Transverse colon (tissue), 4 donors: ENCODE data around the gene ICAM3. TPM values are rescaled to one million over a fixed set of nuclear protein-coding genes. Genes with fewer than 3 reads are reported as not detected.

Experiments
- DNase-seq: peaks from one replicate; pipeline ENCODE4 v3.0.0-alpha.2; 2019
- H3K27ac ChIP-seq, 4 donors: fragments of 200-600 bp; sonication (generic); 2 replicates each; pipeline ENCODE4 v1.5.1; 2016 to 2018; ENCODE audit warnings: inconsistent platforms in 4 of 4
- H3K27me3 ChIP-seq: fragments of 200-600 bp; sonication (generic); 2 replicates; pipeline ENCODE4 v1.5.1; 2017; ENCODE audit warnings: inconsistent platforms
- H3K36me3 ChIP-seq, 4 donors: fragments of 200-600 bp; sonication (generic); 2 replicates each; pipeline ENCODE4 v1.5.1; 2017 to 2019; ENCODE audit warnings: inconsistent platforms in 4 of 4
- H3K4me1 ChIP-seq, 4 donors: fragments of 200-600 bp; sonication (generic); 2 replicates each; pipeline ENCODE4 v1.5.1; 2017 to 2020; ENCODE audit warnings: inconsistent platforms in 4 of 4
- H3K4me3 ChIP-seq, 4 donors: fragments of 200-600 bp; sonication (generic); 1 replicate in 1 of 4; 2 replicates in 3 of 4; pipeline versions ENCODE4 v1.5.1 to v1.6.1; 2017 to 2019; ENCODE audit warnings: inconsistent platforms in 4 of 4
- H3K9me3 ChIP-seq, 2 donors: fragments of 200-600 bp; sonication (generic); 2 replicates each; pipeline ENCODE4 v1.5.1; 2017 to 2019; ENCODE audit warnings: inconsistent platforms in 2 of 2
- EP300 ChIP-seq: sonication (generic); formaldehyde crosslinking; IDR thresholded peaks from one replicate; pipeline ENCODE4 v1.6.1; 2017; ENCODE audit warnings: antibody characterized with exemption, low read depth
- POLR2A ChIP-seq: fragments of 450-650 bp; IDR thresholded peaks from one replicate; pipeline ENCODE4 v1.6.1; 2016; ENCODE audit warnings: antibody characterized with exemption, mild to moderate bottlenecking, moderate library complexity
- POLR2AphosphoS5 ChIP-seq, 3 donors: sonication (generic); formaldehyde crosslinking; IDR thresholded peaks; one replicate each; pipeline ENCODE4 v1.6.1; 2016; ENCODE audit warnings: antibody characterized with exemption in 3 of 3
- WGBS, 2 donors: methylation state at CpG; one replicate each; pipeline ENCODE4 v1.1.5; 2018; ENCODE audit warnings: low coverage in 1 of 2; 5-methylcytosine and 5-hydroxymethylcytosine counted together
- in situ Hi-C, 4 donors: fragments of 200-750 bp; cut with MboI; loops; one replicate each; pipeline versions ENCODE4 v1.15.0 to v1.15.1; 2017; ENCODE audit warnings: low sequenced_read_pairs in 3 of 4, low pct_ligation_motif_present in 1 of 4, low pct_unique_long_range_greater_than_20kb in 1 of 4
- intact Hi-C: fragments of 100-400 bp; cut with DNase I; formaldehyde crosslinking; loops from one replicate; pipeline ENCODE4 v1.15.1; 2023; ENCODE audit warnings: low total_unique reads
- total RNA-seq, 4 donors: library from RNA; depleted of rRNA; stranded (reverse); fragments of >200 nt; gene quantifications; one replicate each; pipeline ENCODE4 v1.1.0, GENCODE V29; 2016
- TF ChIP-seq, protein P1 (sequence below), 5 experiments: fragments of 200-600 bp in 3 of 5; fragments of 450-650 bp in 2 of 5; sonication (generic) in 3 of 5; IDR thresholded peaks; 1 replicate in 2 of 5; 2 replicates in 3 of 5; pipeline ENCODE4 v1.5.1; 2016 to 2017; ENCODE audit warnings: antibody characterized with exemption in 5 of 5, inconsistent platforms in 3 of 5, mild to moderate bottlenecking in 2 of 5, moderate library complexity in 1 of 5

Gene ICAM3
- total RNA-seq, 4 donors from 2014 or later, result 2.6 to 17.5 (median 8.6) TPM

DNA sequence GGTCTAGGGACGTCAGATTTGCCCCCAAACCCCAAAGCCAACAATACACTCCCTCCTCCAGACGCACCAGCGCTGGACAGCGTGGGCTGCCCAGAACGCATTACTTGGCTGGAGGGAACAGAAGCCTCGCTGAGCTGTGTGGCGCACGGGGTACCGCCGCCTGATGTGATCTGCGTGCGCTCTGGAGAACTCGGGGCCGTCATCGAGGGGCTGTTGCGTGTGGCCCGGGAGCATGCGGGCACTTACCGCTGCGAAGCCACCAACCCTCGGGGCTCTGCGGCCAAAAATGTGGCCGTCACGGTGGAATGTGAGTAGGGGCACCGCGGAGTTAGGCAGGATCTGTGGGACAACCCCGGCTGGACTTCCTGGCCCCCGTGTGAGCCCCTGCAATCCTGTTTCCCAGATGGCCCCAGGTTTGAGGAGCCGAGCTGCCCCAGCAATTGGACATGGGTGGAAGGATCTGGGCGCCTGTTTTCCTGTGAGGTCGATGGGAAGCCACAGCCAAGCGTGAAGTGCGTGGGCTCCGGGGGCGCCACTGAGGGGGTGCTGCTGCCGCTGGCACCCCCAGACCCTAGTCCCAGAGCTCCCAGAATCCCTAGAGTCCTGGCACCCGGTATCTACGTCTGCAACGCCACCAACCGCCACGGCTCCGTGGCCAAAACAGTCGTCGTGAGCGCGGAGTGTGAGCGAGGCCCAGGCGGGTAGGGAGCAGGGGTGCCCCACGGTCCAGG lies 45.6 kb downstream of the ICAM3 start:
- in situ Hi-C loops, result no loop called here
- DNase-seq, result no peak
- Histone ChIP-seq H3K9me3 (no peaks in the 10 kb centered on the region), H3K4me3 (no peak overlapping the region), H3K27me3 (peaks cover 95% of the 10 kb centered on the region), H3K27ac (no peak overlapping the region), H3K36me3 (no peaks in the 10 kb centered on the region), H3K4me1 (peaks cover 44 to 60% (median 60%) of the 10 kb centered on the region in 4 donors)
- WGBS, 2 donors, result 37% methylated on average over 45 of the region's 49 CpGs; no CpG with 5 or more reads in 1 of the 2 donors
- TF ChIP-seq, protein P1, sequence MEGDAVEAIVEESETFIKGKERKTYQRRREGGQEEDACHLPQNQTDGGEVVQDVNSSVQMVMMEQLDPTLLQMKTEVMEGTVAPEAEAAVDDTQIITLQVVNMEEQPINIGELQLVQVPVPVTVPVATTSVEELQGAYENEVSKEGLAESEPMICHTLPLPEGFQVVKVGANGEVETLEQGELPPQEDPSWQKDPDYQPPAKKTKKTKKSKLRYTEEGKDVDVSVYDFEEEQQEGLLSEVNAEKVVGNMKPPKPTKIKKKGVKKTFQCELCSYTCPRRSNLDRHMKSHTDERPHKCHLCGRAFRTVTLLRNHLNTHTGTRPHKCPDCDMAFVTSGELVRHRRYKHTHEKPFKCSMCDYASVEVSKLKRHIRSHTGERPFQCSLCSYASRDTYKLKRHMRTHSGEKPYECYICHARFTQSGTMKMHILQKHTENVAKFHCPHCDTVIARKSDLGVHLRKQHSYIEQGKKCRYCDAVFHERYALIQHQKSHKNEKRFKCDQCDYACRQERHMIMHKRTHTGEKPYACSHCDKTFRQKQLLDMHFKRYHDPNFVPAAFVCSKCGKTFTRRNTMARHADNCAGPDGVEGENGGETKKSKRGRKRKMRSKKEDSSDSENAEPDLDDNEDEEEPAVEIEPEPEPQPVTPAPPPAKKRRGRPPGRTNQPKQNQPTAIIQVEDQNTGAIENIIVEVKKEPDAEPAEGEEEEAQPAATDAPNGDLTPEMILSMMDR (IDR thresholded peaks at IDR 0.05), result no peak
- TF ChIP-seq POLR2AphosphoS5 (IDR thresholded peaks at IDR 0.05) (no peak), EP300 (no peak), POLR2A (no peak)
- intact Hi-C loops, result no loop called here

DNA sequence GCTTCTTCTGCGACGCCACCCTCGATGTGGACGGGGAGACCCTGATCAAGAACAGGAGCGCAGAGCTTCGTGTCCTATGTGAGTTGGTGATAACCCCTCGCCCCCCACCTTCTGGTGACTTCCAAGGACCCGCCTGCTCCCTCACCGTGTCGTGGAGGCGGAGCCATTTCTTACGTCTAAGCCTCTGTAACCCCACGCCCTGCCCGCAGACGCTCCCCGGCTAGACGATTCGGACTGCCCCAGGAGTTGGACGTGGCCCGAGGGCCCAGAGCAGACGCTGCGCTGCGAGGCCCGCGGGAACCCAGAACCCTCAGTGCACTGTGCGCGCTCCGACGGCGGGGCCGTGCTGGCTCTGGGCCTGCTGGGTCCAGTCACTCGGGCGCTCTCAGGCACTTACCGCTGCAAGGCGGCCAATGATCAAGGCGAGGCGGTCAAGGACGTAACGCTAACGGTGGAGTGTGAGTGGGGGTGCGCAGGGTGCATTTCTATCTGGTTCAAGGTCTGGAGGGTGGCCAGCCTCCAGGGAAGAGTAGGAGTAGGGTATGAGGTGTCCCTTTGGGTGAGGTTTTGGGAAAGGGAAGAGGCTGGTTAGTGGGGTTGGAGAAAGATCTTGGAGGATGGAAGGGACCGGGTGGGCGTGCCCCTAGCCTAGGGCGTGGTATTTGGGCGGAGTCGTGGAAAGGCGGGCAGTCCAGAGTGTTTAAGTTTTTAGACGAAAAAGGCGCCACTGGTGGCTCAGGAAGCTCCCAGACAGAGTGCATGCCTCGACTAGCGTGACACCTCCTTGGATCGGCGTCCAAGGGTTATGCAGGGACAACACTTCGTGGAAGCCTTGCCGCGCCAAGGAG lies 46.4 kb downstream of the ICAM3 start:
- intact Hi-C loops (no loop called here), in situ Hi-C loops (no loop called here)
- 23% methylated on average over 53 of the region's 56 CpGs; no CpG with 5 or more reads in 1 of the 2 donors for WGBS, 2 donors
- Histone ChIP-seq H3K36me3 (no peaks in the 10 kb centered on the region), H3K9me3 (no peaks in the 10 kb centered on the region), H3K4me1 (peaks cover 47 to 68% (median 65%) of the 10 kb centered on the region in 4 donors), H3K4me3 (peak overlapping the region in 2 of 4 donors; percentile 36 to 41), H3K27ac (no peak overlapping the region), H3K27me3 (peaks cover 97% of the 10 kb centered on the region)
- TF ChIP-seq POLR2AphosphoS5 (IDR thresholded peaks at IDR 0.05), result no peak
- no peak for TF ChIP-seq POLR2A
- TF ChIP-seq, protein P1 (IDR thresholded peaks at IDR 0.05), result no peak
- no peak for TF ChIP-seq EP300
- peak; percentile 14 for DNase-seq

DNA sequence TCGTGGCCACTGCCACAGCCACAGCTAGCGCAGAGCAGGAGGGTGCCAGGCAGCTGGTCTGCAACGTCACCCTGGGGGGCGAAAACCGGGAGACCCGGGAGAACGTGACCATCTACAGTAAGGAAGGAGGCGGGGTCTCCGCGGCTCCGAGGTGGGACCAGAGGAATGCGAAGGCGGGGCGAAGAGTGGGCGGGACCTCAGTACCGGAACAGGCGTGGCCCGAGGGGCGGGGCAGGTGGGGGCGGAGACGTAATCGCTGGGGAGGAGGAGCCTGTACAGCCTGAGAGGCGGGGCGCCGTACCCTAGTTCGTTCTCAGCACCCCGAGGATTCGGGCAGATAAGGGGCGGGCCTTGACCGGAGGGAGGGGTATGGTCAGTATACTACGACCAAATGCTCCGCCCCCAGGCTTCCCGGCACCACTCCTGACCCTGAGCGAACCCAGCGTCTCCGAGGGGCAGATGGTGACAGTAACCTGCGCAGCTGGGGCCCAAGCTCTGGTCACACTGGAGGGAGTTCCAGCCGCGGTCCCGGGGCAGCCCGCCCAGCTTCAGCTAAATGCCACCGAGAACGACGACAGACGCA lies 47.1 kb downstream of the ICAM3 start:
- in situ Hi-C loops, result no loop called here
- WGBS, 2 donors, result 1% methylated on average over 30 of the region's 45 CpGs; no CpG with 5 or more reads in 1 of the 2 donors
- Histone ChIP-seq H3K27ac (no peak overlapping the region), H3K27me3 (peaks cover 99% of the 10 kb centered on the region), H3K4me1 (peaks cover 47 to 73% (median 67%) of the 10 kb centered on the region in 4 donors), H3K36me3 (no peaks in the 10 kb centered on the region), H3K4me3 (peak overlapping the region in 2 of 4 donors; percentile 36 to 41), H3K9me3 (no peaks in the 10 kb centered on the region)
- peak; percentile 91 for DNase-seq
- TF ChIP-seq EP300 (no peak), POLR2A (no peak), POLR2AphosphoS5 (IDR thresholded peaks at IDR 0.05) (no peak)
- TF ChIP-seq, protein P1 (IDR thresholded peaks at IDR 0.05), result no peak
- intact Hi-C loops, result no loop called here
